A673 (cell line): ENCODE measurements around the gene DUSP8. TPM values are rescaled to one million over a fixed set of nuclear protein-coding genes. Genes with fewer than 3 reads are reported as not detected.
"Not testable (repeated sequence)": the region's sequence is repeated elsewhere in the genome, so short reads cannot be mapped to it uniquely, and the experiment has no call there.

Experiments used
- BruUV-seq: library from RNA; stranded (reverse); fragments of 400-500 nt; replicated peaks from 2 replicates; lab custom pipeline; 2021; lab: Mats Ljungman, UMichigan
- CTCF ChIA-PET: fragments of 300-600 bp; sonication (Branson Sonifier 250); formaldehyde crosslinking; loops from one replicate; lab custom pipeline; 2022; ENCODE audit warnings: antibody characterized with exemption; lab: Charles Lee
- POLR2A ChIA-PET: fragments of 300-600 bp; sonication (Branson Sonifier 250); formaldehyde crosslinking; loops from one replicate; lab custom pipeline; 2022; ENCODE audit warnings: antibody characterized with exemption; ENCODE audit not compliant: low non-redundant PET; lab: Charles Lee
- DNase-seq: peaks from one replicate; pipeline ENCODE4 v3.0.0-alpha.2; 2015; ENCODE audit warnings: low spot score
- H3K27ac ChIP-seq: fragments of 200-600 bp; sonication (generic); 2 replicates; pipeline ENCODE4 v1.5.1; 2016; ENCODE audit warnings: mixed run types, low read depth, mild to moderate bottlenecking, mixed read lengths, antibody characterized with exemption, low read length; ENCODE audit not compliant: poor library complexity, severe bottlenecking
- H3K27me3 ChIP-seq: fragments of 200-600 bp; sonication (generic); replicated peaks from 2 replicates; pipeline ENCODE4 v1.6.1; 2017; ENCODE audit warnings: mixed run types, low read depth, mild to moderate bottlenecking, mixed read lengths, antibody characterized with exemption, low read length; ENCODE audit not compliant: insufficient read depth, poor library complexity
- H3K36me3 ChIP-seq: fragments of 200-600 bp; sonication (generic); 2 replicates; pipeline ENCODE4 v1.6.1; 2016; ENCODE audit warnings: mixed run types, mild to moderate bottlenecking, mixed read lengths, antibody characterized with exemption, low read length; ENCODE audit not compliant: insufficient read depth, poor library complexity, severe bottlenecking
- H3K4me1 ChIP-seq: fragments of 200-600 bp; sonication (generic); 2 replicates; pipeline ENCODE4 v1.6.1; 2017; ENCODE audit warnings: mixed run types, mild to moderate bottlenecking, mixed read lengths, antibody characterized with exemption, low read length; ENCODE audit not compliant: insufficient read depth, poor library complexity, severe bottlenecking
- H3K4me3 ChIP-seq: fragments of 200-600 bp; sonication (generic); 2 replicates; pipeline ENCODE4 v1.5.1; 2016; ENCODE audit warnings: low read depth, mixed run types, mild to moderate bottlenecking, mixed read lengths, low read length; ENCODE audit not compliant: poor library complexity, severe bottlenecking
- H3K9me3 ChIP-seq: fragments of 200-600 bp; sonication (generic); 2 replicates; pipeline ENCODE4 v1.6.1; 2016; ENCODE audit warnings: mixed run types, low read depth, mild to moderate bottlenecking, mixed read lengths, antibody characterized with exemption, low read length; ENCODE audit not compliant: poor library complexity, severe bottlenecking
- EZH2 ChIP-seq: fragments of 200-600 bp; sonication (generic); IDR thresholded peaks from 2 replicates; pipeline ENCODE4 v1.6.1; 2017; ENCODE audit warnings: borderline replicate concordance, low read depth, mild to moderate bottlenecking, mixed read lengths, antibody characterized with exemption, low read length; ENCODE audit not compliant: poor library complexity, severe bottlenecking
- intact Hi-C: fragments of 100-400 bp; cut with micrococcal nuclease; formaldehyde crosslinking; loops from one replicate; pipeline ENCODE4 v1.10.0; 2022; ENCODE audit not compliant: unreplicated experiment
- total RNA-seq: library from RNA; stranded (reverse); gene quantifications from 2 replicates; pipeline ENCODE4 v1.2.3, GENCODE V29; 2021
- TF ChIP-seq, protein P1 (sequence below): fragments of 300-800, 200-600 bp; sonication (generic); conservative IDR thresholded peaks from 2 replicates; pipeline ENCODE4 v1.5.1; 2017; ENCODE audit warnings: low read depth, mild to moderate bottlenecking, antibody characterized with exemption, low read length, moderate library complexity, mixed read lengths

Gene DUSP8
- total RNA-seq, 1 experiment from 2014 or later, result 1.9 TPM

DNA sequence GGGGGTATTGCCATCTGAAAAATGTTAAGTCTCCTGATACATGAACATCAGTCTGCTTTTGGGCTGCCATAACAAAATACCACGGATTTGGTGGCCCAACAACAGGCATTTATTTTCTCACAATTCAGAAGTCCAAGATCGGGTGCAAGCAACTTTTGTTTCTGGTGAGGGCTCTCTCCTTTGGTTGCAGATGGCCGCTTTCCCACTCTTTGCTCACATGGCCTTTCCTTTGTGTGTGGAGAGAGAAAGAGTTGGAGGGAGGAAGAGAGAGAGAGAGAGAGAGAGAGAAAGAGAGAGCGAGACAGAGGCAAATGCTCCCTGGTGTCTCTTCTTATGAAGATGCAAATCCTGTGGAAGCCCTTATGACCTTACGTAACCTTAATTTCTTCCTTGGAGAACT, 28.6 kb upstream of the DUSP8 start:
- H3K27ac ChIP-seq, result no peak overlapping the region
- H3K4me1 ChIP-seq, result no peaks in the 10 kb centered on the region
- H3K36me3 ChIP-seq, result no peaks in the 10 kb centered on the region
- H3K27me3 ChIP-seq, result peaks cover 11% of the 10 kb centered on the region
- intact Hi-C loops, result no loop called here
- CTCF ChIA-PET, result no interaction called here
- POLR2A ChIA-PET, result no interaction called here
- no peaks in the 10 kb centered on the region for H3K9me3 ChIP-seq
- no peak overlapping the region for H3K4me3 ChIP-seq
- DNase-seq, result no peak
- TF ChIP-seq EZH2, result no peak
- TF ChIP-seq, protein P1, sequence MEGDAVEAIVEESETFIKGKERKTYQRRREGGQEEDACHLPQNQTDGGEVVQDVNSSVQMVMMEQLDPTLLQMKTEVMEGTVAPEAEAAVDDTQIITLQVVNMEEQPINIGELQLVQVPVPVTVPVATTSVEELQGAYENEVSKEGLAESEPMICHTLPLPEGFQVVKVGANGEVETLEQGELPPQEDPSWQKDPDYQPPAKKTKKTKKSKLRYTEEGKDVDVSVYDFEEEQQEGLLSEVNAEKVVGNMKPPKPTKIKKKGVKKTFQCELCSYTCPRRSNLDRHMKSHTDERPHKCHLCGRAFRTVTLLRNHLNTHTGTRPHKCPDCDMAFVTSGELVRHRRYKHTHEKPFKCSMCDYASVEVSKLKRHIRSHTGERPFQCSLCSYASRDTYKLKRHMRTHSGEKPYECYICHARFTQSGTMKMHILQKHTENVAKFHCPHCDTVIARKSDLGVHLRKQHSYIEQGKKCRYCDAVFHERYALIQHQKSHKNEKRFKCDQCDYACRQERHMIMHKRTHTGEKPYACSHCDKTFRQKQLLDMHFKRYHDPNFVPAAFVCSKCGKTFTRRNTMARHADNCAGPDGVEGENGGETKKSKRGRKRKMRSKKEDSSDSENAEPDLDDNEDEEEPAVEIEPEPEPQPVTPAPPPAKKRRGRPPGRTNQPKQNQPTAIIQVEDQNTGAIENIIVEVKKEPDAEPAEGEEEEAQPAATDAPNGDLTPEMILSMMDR, result no peak
- BruUV-seq, result no TSS peak

DNA sequence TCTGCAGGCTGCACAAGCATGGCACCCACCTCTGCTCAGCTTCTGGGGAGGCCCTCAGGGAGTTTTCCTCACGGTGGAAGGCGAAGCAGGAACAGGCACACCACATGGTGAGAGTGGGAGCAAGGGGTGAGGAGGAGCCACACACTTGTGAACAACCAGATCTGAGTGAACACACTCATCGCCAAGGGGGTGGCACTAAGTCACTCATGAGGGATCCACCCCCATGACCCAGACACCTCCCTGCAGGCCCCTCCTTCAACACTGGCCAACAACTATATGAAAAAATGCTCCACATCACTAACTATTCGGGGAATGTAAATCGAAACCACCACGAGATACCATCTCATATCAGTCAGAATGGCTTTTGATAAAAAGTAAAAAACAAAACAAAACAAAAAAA, 26.7 kb upstream of the DUSP8 start:
- ChIA-PET POLR2A (no interaction called here), CTCF (no interaction called here)
- no TSS peak for BruUV-seq
- TF ChIP-seq, protein P1, result no peak
- TF ChIP-seq EZH2, result no peak
- Histone ChIP-seq H3K4me1 (no peaks in the 10 kb centered on the region), H3K9me3 (no peaks in the 10 kb centered on the region), H3K27me3 (peaks cover 11% of the 10 kb centered on the region), H3K36me3 (no peaks in the 10 kb centered on the region), H3K27ac (no peak overlapping the region), H3K4me3 (no peak overlapping the region)
- intact Hi-C loops, result no loop called here
- no peak for DNase-seq

DNA sequence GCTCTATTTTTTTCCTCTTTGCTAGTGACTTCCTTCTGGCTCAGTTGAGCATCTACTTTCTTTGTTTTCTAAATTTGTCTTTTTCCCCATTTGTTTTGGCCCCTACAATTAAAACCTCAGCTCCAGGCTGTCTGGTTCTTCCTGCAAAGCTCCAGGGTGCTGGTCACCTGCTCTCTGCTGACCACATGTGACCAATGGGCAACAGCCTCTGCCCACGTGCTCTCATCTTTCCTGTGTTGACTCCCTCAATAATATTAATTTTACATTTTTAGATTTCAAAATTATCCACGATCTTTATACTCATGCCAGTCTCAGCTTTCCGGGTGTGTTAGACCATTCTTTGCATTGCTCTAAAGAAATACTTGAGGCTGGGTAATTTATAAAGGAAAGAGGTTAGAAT, 26.3 kb upstream of the DUSP8 start:
- intact Hi-C loops, BruUV-seq, CTCF ChIA-PET, H3K9me3 ChIP-seq, DNase-seq, H3K27ac ChIP-seq, H3K36me3 ChIP-seq, H3K4me1 ChIP-seq, POLR2A ChIA-PET, H3K4me3 ChIP-seq: not testable (repeated sequence)
- H3K27me3 ChIP-seq, result peaks cover 11% of the 10 kb centered on the region

DNA sequence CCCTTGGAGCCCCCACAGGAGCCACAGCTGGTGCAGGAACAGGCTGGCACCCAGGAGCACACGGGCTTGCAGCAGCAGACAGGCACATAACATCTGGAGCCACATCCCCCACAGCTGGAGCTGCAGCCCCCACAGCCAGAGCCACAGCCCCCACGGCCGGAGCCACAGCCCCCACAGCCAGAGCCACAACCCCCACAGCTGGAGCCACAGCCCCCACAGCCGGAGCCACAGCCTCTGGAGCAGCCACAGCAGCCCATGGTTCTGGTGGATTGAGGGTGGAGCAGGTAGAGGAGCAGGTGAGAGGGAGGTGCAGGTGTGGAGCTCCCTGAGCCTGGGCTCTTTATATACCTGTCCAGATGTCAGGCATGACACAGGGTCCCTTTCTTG, 25.9 kb upstream of the DUSP8 start, which contains the start of gene KRTAP5-2:
Gene KRTAP5-2 (minus strand): TSS at position 301 of the 387 bp plus-strand sequence. CDS start 44 bp downstream, at position 257.
- no peak for DNase-seq
- H3K4me3 ChIP-seq, result no peak within 1 kb of the TSS
- intact Hi-C loops, result no loop called here
- no TSS peak for BruUV-seq
- H3K9me3 ChIP-seq, result no peaks in the 10 kb centered on the region
- H3K27me3 ChIP-seq, result peaks cover 11% of the 10 kb centered on the region
- TF ChIP-seq EZH2, result no peak
- TF ChIP-seq, protein P1, result no peak
- ChIA-PET CTCF (no interaction called here), POLR2A (no interaction called here)
- H3K4me1 ChIP-seq, result no peaks in the 10 kb centered on the region
- no peak within 1 kb of the TSS for H3K27ac ChIP-seq
- H3K36me3 ChIP-seq, result no peaks in the 10 kb centered on the region
